Hematopoietic multipotent progenitor cell treated with erythropoietin and hydrocortisone succinate and interleukin-3 and kit ligand, for 17 days (in vitro differentiated cells): Measurements from ENCODE around the gene GNPTG.

Experiments
- DNase-seq: peaks from one replicate; pipeline ENCODE4 v3.0.0-alpha.2; 2015; ENCODE audit warnings: low spot score

Gene GNPTG

DNA sequence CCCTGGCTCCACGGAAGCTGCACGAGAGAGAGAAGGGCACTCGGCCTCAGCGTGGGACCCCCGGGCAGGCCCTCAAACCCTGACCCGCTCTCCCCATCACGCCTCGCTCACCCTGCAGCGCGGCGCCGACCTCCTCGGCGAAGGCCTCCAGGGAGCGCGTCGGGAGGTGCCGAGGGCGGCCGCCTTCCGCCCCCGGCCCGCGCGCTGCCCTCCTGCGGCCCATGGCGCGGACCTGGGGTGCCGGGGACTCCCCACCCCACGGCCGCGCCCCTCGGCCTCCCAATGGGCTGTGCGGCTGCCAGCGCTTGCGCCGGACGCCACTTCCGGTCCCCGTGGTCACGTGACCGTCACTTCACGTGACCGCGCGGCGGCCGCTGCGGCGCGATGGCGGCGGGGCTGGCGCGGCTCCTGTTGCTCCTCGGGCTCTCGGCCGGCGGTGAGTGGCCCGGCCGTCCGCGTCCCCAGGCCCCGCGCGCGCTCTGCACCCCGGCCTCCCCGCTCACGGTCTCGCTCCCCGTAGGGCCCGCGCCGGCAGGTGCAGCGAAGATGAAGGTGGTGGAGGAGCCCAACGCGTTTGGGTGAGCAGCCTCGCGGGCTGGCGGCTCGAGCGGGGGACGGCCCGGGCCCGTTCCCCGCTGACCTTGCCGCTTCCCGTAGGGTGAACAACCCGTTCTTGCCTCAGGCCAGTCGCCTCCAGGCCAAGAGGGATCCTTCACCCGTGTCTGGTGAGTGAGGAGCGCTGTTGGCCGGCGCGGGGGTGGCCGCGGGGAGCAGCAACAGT, at the start of gene GNPTG, which contains the start of gene TSR3:
GNPTG (plus strand) TSS at position 350 of the 781 bp plus-strand sequence; CDS start at position 385, 35 bp downstream.
TSR3 (minus strand) TSS at position 297 of the 781 bp plus-strand sequence; CDS start at position 223, 74 bp downstream.
- DNase-seq: peak; percentile 94

DNA sequence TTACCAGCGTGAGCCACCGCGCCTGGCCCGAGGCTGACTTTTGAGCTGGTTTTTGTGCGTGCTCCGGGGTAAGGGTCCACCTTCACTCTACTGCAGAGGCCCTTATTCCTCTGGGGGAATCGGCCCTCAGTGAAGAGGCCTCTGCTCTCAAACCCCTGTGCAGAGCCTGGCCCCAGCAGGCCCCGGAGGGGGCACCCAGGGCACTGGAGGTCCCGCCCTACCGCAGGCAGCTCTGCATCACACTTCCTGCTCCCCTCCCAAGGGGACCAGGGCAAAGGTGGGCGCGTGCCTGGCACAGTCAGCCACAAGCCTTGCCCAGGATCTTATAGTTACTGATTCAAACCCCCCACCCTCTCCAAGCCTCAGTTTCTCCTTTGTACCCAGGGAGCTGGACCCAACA, 45.9 kb upstream of the GNPTG start:
- no peak for DNase-seq

DNA sequence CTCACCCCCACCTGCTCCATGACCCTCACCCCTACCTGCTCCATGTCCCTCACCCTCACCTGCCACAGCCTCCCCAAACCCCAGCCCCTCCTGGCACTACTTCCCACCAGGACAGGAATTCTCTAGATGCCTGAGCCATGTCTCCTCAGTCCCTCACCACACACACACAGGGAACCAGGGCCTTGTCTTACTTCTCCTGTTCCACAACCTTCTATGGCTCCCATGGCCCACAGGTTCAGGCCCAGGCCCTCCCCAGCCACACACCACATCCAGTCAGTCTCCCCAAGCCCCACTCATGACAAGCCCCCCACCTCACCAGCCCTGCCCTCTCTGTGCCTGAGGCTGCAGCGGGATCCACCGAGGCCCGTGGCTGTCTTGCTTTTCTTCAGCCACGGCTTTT, 45.4 kb upstream of the GNPTG start:
- no peak for DNase-seq

DNA sequence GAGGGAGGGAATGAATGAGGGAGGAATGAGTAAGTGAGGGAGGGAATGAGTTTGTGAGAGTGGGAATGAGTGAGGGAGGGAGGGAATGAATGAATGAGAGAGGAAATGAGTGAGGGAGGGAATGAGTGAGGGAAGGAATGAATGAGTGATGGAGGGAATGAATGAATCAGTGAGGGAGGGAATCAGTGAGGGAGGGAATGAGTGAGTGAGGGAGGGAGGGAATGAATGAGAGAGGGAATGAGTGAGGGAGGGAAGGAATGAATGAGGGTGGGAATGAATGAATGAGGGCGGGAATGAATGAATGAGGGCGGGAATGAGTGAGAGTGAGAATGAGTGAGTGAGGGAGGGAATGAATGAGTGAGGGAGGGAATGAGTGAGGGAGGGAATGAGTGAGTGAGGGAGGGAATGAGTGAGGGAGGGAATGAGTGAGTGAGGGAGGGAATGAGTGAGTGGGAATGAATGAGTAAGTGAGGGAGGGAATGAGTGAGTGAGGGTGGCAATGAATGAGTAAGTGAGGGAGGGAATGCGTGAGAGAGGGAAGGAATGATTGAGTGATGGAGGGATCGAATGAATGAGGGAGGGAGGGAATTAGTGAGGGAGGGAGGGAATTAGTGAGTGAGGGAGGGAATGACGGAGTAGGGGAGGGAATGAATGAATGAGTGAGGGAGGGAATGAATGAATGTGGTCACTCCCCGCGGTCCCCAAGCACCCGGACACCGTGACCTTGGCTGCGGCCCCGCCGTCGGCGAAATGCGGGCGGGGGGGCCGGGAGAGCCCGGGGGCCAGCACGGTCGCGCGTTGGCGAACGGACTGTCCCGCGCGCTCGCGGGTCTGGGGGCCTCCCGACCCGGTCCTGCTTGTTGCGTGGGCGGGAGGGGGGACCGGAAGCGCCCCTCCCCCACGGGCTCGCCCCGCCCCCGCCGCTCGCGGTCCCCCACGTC, 43.4 kb upstream of the GNPTG start:
- DNase-seq: peak; percentile 29

DNA sequence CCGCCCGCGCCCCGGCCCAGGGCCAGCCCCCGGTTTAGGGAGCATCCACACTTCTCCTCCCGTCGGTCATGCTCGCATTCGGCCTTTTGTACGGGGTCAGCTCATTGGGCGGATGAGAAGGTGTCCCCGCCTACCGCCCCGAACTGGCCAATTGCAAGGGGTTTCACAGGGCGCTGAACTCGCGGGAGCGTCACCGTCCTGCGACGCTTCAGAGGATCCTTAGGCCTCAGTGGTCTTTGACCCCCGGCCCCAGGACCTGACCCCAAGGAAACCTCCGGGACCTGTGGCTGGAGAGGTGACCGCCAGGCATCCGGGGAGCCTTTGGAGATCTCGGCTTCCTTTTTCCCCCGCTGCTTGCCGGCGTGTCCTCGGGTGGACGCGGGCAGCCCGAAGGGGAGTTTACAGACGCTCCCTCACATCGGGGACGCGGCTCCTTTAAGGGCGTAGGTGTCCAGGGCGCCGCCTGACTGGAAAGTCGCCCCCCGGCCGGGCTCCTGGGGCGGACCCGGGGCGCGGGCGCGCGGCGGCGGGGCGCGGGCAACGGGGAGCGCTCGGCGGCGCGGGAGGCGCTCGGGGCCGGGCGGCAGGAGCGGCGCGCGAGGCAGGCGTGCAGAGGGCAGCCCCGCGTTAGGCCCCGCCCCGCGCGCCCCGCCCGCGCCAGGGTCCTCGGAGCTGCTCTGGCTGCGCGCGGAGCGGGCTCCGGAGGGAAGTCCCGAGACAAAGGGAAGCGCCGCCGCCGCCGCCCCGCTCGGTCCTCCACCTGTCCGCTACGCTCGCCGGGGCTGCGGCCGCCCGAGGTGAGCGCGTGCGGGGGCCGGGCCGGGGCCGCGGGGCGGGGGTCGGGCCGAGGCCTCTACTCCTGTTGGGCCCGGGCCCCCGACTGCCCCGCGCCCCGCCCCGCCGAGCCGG, 42.5 kb upstream of the GNPTG start, which contains the start of gene UBE2I:
UBE2I (plus strand) TSS at position 660 of the 909 bp plus-strand sequence. CDS start 4,395 bp downstream, outside the sequence.
- peak; percentile 96 for DNase-seq

GRCh38 chr16:1309888-1310831, 41.6 kb upstream of the GNPTG start:
- DNase-seq: peak; percentile 46

GRCh38 chr16:1310832-1311200, 40.9 kb upstream of the GNPTG start:
- no peak for DNase-seq

DNA sequence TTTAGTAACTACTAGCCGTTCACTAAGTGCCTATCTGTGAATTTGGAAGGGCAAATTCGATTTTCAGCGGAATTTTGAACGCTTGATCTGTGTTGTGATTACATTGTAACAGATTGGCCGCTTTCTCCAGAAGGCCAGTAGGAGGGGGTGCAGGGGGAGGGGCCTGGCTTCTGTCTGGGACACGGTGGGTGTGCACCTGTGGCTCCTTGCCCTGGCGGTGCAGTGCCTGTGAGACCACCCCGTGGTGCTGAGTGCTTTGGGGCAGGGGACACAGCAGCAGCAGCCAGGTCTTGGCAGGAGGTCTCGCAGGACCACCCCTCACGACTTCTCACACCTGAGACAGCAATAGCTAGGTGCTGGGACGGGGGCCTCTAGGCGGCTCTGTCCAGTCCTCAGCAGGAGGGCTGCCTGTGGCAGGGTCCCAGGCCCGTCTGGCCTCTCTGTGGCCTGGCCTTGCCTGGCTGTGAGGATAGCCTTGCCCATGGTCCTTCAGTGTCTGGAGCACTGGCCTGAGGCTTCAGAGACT, 40.5 kb upstream of the GNPTG start:
- no peak for DNase-seq

DNA sequence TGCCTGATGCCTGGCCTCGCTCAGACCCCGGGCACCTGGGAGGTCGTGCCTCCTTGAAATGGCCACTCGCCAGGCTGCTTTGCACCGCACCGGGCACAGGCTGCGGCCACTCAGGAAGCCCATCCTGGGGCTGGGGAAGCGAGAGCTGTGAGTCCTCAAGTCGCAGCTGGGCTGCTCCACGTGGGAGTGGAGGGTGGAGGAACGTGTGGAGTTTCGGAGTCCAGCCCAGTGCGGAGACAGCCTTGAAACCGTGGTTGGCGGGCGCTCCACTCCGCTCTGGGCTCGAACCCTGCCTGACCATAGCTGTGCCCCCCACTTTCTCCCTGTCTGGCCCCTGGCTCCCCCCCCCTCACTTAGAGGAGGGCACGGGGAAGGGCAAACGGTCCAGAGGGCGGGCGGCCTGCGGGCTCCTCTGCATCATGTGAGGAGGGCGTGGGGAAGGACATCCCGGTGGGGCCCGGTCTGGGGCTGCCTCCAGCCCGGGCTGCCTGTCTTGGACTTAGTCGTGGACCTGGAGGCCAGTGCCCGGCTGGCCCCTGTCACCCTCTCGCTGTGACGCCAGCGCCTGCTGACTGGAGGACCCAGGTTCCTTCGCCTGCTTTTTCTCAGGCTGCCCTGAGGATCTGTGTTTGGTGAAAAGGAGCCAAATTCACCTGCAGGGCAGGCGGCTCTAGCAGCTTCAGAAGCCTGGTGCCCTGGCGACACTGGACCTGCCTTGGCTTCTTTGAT, 39.8 kb upstream of the GNPTG start:
- DNase-seq: no peak

DNA sequence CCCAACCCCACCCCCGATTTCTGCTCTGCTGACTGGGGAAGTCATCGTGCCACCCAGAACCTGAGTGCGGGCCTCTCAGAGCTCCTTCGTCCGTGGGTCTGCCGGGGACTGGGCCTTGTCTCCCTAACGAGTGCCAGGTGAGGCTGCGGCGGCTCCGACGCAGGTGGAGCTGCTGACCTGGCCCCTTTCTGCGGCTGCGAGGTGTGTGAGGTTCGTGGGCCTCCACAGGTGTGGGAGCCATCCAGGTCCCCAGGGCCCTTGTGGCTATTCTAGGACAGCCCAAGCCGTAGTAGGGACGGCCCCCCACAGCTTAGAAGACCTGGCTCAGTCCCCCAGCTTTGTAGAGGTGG, 39.3 kb upstream of the GNPTG start:
- no peak for DNase-seq

- DNase-seq: no peak
These were observed 38.8 kb upstream of the GNPTG start for GRCh38 chr16:1312903-1313302.

DNA sequence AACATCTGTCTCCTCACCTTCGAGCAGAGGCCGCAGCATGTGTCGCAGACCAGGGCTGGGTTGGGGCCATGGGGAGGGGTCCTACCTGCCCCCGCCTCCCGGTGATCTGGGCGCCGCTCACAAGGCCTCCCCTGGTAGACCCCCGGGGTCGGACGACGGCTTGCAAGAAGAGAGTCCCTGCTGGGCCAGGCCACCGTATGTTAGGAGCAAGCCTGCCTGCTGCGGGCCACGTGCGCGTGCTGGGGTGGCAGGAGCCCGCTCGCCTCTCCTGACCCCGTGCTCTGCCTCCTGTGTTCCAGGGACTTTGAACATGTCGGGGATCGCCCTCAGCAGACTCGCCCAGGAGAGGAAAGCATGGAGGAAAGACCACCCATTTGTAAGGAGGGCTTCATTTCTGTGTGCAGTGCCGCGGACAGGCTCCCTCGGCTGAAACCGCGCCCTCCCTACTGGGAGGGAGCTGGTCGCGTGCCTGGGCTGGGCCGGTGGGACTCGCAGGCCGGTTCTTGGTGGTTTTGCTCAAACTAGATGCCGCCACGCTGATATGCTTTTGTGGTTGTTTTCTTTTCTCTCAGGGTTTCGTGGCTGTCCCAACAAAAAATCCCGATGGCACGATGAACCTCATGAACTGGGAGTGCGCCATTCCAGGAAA, 37.9 kb upstream of the GNPTG start:
- DNase-seq: no peak

DNA sequence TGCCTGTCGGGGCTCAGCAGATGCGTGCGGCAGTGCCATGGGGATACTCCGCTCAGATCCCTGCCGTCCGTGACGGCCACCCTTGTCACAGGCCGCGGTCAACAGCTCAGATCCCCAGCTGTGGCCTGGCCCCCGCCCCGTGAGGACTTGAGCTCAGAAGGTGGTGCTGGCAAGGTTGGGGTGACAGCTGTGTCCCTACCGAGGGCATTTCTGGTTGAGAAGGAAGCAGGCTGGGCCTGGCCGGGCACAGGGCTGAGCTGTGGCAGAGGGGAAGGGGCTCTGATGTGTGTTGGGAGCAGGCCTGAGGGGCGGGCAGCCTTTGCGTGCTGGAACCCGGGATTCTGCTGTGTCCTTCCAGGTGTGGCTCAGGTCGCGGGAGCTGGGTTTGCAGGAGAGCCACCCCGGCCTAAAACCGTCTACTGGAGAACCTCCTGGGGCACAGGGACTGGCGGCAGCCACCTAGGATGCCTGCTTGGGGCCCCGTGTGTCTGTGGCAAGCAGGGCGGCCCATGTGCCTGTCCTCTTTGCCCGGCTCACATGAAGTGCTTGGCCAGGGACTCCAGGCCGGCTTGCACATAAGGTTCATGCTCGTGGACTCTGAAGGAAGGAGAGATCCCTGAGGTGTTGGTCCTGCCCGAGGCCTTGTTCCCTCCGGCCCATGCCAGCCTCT, 37.2 kb upstream of the GNPTG start:
- no peak for DNase-seq

DNA sequence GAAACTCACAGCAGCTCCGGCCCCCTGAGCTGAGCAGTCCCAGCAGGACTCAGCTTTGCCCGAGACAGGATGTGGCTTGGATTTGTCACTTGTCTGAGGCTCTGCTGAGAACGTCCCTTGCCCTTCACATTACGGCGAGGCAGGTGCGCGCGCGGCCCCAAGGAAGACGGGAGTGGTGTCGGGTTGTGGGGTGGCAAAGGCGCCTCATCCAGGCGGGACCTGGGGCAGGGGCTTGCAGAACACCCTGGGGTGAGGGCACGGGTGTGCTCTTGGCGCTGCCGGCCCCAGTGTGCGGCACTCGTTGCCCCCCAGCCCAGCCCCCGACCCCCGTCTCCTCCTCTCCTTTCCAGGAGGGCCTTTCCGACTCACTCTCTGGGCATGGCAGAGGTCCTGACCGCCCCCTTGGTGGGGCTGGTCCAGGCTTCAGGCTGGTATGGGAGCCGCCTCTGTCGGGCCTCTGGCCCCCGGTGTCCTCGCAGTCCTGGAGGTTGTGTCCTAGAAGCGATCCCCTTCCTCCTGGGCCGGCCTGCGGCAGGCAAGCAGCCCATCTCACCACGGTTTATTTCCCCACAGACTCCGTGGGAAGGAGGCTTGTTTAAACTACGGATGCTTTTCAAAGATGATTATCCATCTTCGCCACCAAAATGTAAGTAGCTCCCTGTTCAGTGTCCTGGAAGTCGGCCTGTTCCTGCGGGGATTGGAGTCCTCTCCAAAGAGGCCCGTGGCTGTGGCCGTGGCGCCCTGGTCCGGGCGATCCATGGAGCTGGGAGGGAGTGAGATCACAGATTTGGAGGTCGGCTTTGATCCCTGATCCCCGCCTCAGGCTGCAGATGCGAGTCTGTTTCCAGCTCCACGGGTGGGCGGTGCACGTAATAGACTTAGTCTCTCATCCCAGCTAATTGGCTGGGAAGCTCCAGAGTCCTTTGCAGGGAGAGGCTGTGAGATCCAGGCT, 36.4 kb upstream of the GNPTG start:
- no peak for DNase-seq

DNA sequence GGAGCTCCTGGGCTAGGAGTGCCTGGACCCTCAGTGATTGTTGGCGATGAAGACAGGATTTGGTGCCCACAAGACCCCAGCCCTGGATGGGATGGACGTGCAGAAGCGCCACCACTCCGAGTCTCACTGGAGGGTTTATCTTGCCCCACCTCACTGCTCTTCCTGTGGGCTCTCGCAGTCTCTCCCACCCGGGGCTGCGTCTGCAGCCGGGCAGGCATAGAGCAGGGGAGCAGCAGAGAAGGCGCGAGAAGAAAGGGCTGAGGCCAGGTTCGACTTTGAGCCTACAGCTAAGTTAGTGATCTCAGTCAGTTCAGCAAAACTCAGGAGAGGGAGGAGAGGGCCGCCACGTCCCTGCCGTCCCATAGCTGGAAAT, 35.7 kb upstream of the GNPTG start:
- DNase-seq: no peak

DNA sequence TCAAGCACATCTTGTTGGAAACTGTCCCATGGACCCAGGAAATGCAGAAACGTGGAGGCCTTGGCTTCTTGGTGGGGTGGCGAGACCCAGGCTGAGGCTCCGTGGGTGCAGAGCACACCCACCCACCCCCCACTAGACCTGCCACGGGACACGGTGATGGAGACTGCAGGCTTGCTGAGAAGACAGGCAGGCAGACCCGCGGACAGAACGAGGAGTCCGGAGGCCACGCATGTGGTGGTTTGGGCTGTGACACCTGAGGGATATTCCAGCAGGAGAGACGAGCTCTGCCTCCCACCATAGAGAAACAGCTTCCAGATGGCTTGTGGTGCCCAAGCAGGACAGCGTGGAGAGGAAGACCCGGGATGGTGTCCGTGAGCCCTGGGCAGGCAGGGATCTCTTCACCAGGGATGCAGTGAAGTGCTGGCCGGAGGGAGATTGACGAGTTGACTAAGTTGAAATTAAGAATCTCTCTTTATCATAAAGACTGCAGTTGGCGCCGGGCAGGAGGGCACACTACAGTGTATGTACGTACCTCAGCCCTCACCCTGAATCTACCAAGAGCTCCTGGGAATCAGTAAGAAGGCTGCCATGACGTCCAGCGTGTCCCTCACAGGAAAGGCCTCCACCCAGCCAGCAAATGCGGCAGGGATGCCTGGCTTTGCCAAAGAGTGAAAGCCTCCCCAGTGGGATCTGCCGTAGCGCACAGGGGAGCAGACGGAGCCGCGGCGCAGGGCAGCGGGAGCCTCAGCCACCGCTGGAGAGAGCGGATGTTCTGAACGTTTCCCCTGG, 34.1 kb upstream of the GNPTG start:
- DNase-seq: no peak

DNA sequence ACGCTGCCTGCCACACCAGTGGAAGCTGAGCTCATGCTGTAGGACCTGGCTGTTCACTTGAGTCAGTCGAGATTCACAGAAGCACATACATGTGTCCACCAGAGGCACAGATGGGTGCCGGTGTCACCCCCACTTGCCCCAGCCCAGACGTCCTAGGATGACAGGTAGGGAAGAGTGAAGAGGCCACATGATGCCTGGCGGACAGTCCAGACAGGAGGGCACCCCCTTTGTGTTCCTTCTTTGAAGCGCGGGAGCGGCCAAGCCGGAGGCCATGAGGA, 33.5 kb upstream of the GNPTG start:
- no peak for DNase-seq
